MM.1S (cell line): ENCODE results near the gene LILRB1.
A peak's percentile ranks its signal among the peaks of the same experiment; 100 is the strongest.

Source experiments
- DNase-seq: peaks from one replicate; pipeline ENCODE4 v3.0.0-alpha.2; 2015
- H2AFZ ChIP-seq: fragments of 300-600 bp; sonication (generic); 2 replicates; pipeline ENCODE4 v1.6.0; 2016; ENCODE audit warnings: antibody characterized with exemption, low read length
- H3F3A ChIP-seq: fragments of 300-600 bp; sonication (generic); 2 replicates; pipeline ENCODE4 v1.6.1; 2016; ENCODE audit warnings: mild to moderate bottlenecking, antibody characterized with exemption, low read length, moderate library complexity, mixed read lengths; ENCODE audit not compliant: insufficient read depth
- H3K27ac ChIP-seq: fragments of 300-600 bp; sonication (generic); 2 replicates; pipeline ENCODE4 v1.5.1; 2016; ENCODE audit warnings: mild to moderate bottlenecking, low read length
- H3K27me3 ChIP-seq: fragments of 300-600 bp; sonication (generic); replicated peaks from 2 replicates; pipeline ENCODE4 v1.6.0; 2016; ENCODE audit warnings: low read length; ENCODE audit not compliant: insufficient read depth
- H3K36me3 ChIP-seq: fragments of 300-600 bp; sonication (generic); replicated peaks from 2 replicates; pipeline ENCODE4 v1.6.1; 2016; ENCODE audit warnings: mild to moderate bottlenecking, low read length, mixed read lengths; ENCODE audit not compliant: insufficient read depth
- H3K4me1 ChIP-seq: fragments of 300-600 bp; sonication (generic); 2 replicates; pipeline ENCODE4 v1.6.1; 2016; ENCODE audit warnings: low read length, mixed read lengths
- H3K4me2 ChIP-seq: fragments of 300-600 bp; sonication (generic); 2 replicates; pipeline ENCODE4 v1.6.0; 2016; ENCODE audit warnings: low read depth, low read length
- H3K4me3 ChIP-seq: fragments of 300-600 bp; sonication (generic); 2 replicates; pipeline ENCODE4 v1.5.1; 2016; ENCODE audit warnings: low read length, mixed read lengths
- H3K79me2 ChIP-seq: fragments of 300-600 bp; sonication (generic); 2 replicates; pipeline ENCODE4 v1.6.1; 2016; ENCODE audit warnings: mixed run types, low read length, mixed read lengths
- H3K9ac ChIP-seq: fragments of 300-600 bp; sonication (generic); 2 replicates; pipeline ENCODE4 v1.6.1; 2016; ENCODE audit warnings: low read length, mixed read lengths
- H3K9me2 ChIP-seq: fragments of 300-600 bp; sonication (generic); replicated peaks from 2 replicates; pipeline ENCODE4 v1.6.1; 2016; ENCODE audit warnings: mild to moderate bottlenecking, low read length, mixed read lengths; ENCODE audit not compliant: insufficient read depth
- H3K9me3 ChIP-seq: fragments of 300-600 bp; sonication (generic); replicated peaks from 2 replicates; pipeline ENCODE4 v1.6.1; 2016; ENCODE audit warnings: mild to moderate bottlenecking, low read length, mixed read lengths; ENCODE audit not compliant: insufficient read depth
- H4K20me1 ChIP-seq: fragments of 300-600 bp; sonication (generic); 2 replicates; pipeline ENCODE4 v1.6.1; 2016; ENCODE audit warnings: mild to moderate bottlenecking, low read length, moderate library complexity, mixed read lengths; ENCODE audit not compliant: insufficient read depth
- EZH2 ChIP-seq: fragments of 300-600 bp; sonication (generic); optimal IDR thresholded peaks from 2 replicates; pipeline ENCODE3; 2017; ENCODE audit warnings: low read depth, mild to moderate bottlenecking, antibody characterized with exemption, low read length, mixed read lengths
- EZH2phosphoT487 ChIP-seq: fragments of 300-600 bp; sonication (generic); IDR thresholded peaks from 2 replicates; pipeline ENCODE4 v1.6.1; 2018; ENCODE audit warnings: antibody characterized with exemption, low read length
- TF ChIP-seq, protein P1 (sequence below): fragments of 300-600 bp; sonication (generic); IDR thresholded peaks from 2 replicates; pipeline ENCODE4 v1.5.1; 2016; ENCODE audit warnings: antibody characterized with exemption, low read length, mixed read lengths

The LILRB1 gene

DNA sequence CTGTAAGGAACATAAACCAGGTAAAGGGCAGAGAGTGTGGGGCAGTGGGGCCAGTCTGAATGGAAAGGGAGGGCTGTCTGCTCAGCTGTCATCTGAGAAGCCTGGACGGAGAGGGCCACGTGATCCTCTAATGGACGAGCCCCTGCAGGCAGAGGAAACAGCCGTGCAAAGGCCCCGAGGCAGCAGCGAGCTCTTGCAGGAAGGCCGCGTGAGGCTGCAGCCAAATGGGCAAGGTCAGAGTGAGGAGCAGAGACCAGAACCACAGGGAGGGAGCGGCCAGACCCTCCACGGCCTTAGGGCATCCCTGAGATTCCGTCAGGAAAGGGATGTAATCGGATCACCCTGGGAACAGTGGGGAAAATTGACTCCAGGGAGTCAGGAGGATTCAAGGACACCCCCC, 36.9 kb downstream of the LILRB1 start:
- peaks cover 12% of the 10 kb centered on the region; the same call in 1 of the 2 replicates for H3F3A ChIP-seq
- H3K4me1 ChIP-seq = peaks cover 17% of the 10 kb centered on the region
- H3K36me3 ChIP-seq = no peaks in the 10 kb centered on the region
- H4K20me1 ChIP-seq = no peaks in the 10 kb centered on the region
- TF ChIP-seq, protein P1, sequence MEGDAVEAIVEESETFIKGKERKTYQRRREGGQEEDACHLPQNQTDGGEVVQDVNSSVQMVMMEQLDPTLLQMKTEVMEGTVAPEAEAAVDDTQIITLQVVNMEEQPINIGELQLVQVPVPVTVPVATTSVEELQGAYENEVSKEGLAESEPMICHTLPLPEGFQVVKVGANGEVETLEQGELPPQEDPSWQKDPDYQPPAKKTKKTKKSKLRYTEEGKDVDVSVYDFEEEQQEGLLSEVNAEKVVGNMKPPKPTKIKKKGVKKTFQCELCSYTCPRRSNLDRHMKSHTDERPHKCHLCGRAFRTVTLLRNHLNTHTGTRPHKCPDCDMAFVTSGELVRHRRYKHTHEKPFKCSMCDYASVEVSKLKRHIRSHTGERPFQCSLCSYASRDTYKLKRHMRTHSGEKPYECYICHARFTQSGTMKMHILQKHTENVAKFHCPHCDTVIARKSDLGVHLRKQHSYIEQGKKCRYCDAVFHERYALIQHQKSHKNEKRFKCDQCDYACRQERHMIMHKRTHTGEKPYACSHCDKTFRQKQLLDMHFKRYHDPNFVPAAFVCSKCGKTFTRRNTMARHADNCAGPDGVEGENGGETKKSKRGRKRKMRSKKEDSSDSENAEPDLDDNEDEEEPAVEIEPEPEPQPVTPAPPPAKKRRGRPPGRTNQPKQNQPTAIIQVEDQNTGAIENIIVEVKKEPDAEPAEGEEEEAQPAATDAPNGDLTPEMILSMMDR = no peak
- TF ChIP-seq EZH2phosphoT487 (no peak), EZH2 (no peak)
- H3K9me2 ChIP-seq = no peaks in the 10 kb centered on the region
- H3K27ac ChIP-seq = no peak overlapping the region; the same call in 1 of the 2 replicates
- no peaks in the 10 kb centered on the region for H3K9me3 ChIP-seq
- H3K9ac ChIP-seq = no peak overlapping the region
- peaks cover 5% of the 10 kb centered on the region; the same call in 1 of the 2 replicates for H3K27me3 ChIP-seq
- DNase-seq = no peak
- no peak overlapping the region for H2AFZ ChIP-seq
- H3K79me2 ChIP-seq = peaks cover 24% of the 10 kb centered on the region
- no peak overlapping the region for H3K4me2 ChIP-seq
- no peak overlapping the region for H3K4me3 ChIP-seq

DNA sequence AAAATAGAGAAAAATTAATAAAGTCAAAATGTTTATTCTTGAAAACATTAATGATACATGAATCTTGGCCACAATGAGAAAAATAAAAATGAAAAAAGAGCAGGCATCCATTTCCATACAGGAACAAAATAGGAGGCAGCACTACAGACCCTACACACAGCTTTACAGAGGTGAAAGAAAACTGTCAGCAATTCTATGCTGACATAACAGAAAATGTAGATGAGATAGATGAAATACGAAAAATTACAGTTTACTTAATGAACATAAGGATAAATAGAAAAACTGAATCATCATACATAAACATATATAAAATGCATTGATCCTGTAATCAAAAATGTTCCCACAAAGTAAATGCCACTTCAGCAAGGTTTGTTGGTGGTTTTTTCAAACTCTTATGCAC, 38.1 kb downstream of the LILRB1 start:
- H3K79me2 ChIP-seq = peaks cover 24% of the 10 kb centered on the region
- H3F3A ChIP-seq = peaks cover 8% of the 10 kb centered on the region; the same call in 1 of the 2 replicates
- H3K4me3 ChIP-seq = no peak overlapping the region
- TF ChIP-seq EZH2phosphoT487 (no peak), EZH2 (no peak)
- TF ChIP-seq, protein P1 = no peak
- no peak for DNase-seq
- H3K9me3 ChIP-seq = no peaks in the 10 kb centered on the region
- peaks cover 19% of the 10 kb centered on the region for H3K4me1 ChIP-seq
- no peak overlapping the region for H2AFZ ChIP-seq
- H3K9ac ChIP-seq = no peak overlapping the region
- H3K4me2 ChIP-seq = no peak overlapping the region
- H3K9me2 ChIP-seq = no peaks in the 10 kb centered on the region
- H4K20me1 ChIP-seq = no peaks in the 10 kb centered on the region
- H3K27ac ChIP-seq = peak overlapping the region; percentile 35; the same call in 1 of the 2 replicates
- H3K36me3 ChIP-seq = no peaks in the 10 kb centered on the region
- H3K27me3 ChIP-seq = peaks cover 5% of the 10 kb centered on the region; the same call in 1 of the 2 replicates

DNA sequence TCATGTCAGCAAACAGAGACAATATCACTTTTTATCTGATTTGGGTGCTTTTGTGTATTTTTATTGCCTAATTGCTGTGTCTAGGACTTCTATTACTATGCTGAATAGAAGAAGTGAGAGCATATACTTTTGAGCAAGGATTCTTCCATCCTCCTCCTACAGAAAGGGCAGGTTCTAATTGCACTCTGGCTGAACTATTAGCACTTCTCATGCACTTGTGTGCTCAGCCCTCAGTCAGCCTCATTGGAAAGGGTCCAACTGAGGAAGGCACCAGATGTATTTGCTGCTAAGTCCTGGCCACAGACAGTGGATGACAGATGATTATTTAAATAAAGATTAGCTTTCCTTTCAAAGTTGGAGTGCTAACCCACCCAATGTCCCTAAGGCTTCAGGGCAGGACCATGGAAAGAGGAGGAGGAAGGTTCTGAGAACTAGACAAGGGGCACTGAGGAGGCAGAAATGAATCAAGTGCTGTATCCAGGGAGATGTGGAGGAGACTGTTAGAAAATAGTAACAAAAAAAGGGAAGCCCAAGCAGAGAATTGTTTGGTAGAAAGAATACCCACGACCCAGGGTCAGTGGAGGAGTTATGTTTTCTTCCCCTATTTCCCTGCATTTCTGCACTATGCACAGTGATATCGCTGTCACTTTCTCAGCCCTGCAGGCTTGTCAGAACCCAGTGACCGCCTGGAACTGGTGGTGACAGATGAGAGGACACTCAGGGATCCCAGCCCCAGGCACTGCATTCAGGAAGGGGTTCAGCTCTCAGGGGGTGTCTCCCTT, 40.5 kb downstream of the LILRB1 start:
- 0 out of 2 replicates have a peak, but pooled peaks cover under 1% of the 10 kb centered on the region for H3K79me2 ChIP-seq
- H3F3A ChIP-seq = peaks cover 7% of the 10 kb centered on the region; the same call in 1 of the 2 replicates
- H3K9ac ChIP-seq = no peak overlapping the region
- no peak overlapping the region for H3K27ac ChIP-seq
- no peaks in the 10 kb centered on the region for H4K20me1 ChIP-seq
- no peaks in the 10 kb centered on the region for H3K9me3 ChIP-seq
- H2AFZ ChIP-seq = no peak overlapping the region
- TF ChIP-seq EZH2 (no peak), EZH2phosphoT487 (no peak)
- TF ChIP-seq, protein P1 = no peak
- H3K27me3 ChIP-seq = peaks cover 6% of the 10 kb centered on the region; the same call in 1 of the 2 replicates
- H3K36me3 ChIP-seq = no peaks in the 10 kb centered on the region
- H3K4me1 ChIP-seq = peaks cover 17% of the 10 kb centered on the region
- no peak for DNase-seq
- H3K4me3 ChIP-seq = no peak overlapping the region
- H3K4me2 ChIP-seq = no peak overlapping the region
- H3K9me2 ChIP-seq = no peaks in the 10 kb centered on the region
